PC-9 (cell line): ENCODE data around the gene RORB. TPM values are rescaled to one million over a fixed set of nuclear protein-coding genes. Genes with fewer than 3 reads are reported as not detected.

Experiments used
- BruUV-seq: library from RNA; stranded (reverse); fragments of 400-500 nt; replicated peaks from 2 replicates; lab custom pipeline; 2021; lab: Mats Ljungman, UMichigan
- CTCF ChIA-PET: fragments of 300-600 bp; sonication (Branson Sonifier 250); formaldehyde crosslinking; loops from one replicate; lab custom pipeline; 2022; ENCODE audit warnings: antibody characterized with exemption; lab: Charles Lee
- POLR2A ChIA-PET: fragments of 300-600 bp; sonication (Branson Sonifier 250); formaldehyde crosslinking; loops from one replicate; lab custom pipeline; 2022; ENCODE audit warnings: antibody characterized with exemption; ENCODE audit not compliant: unreplicated experiment; lab: Charles Lee
- DNase-seq, 2 experiments: peaks; one replicate each; pipeline versions ENCODE4 v3.0.0 to v3.0.0-alpha.2; 2015 to 2022; ENCODE audit warnings: mixed read lengths in 1 of 2
- H2AFZ ChIP-seq: fragments of 200-600 bp; sonication (generic); 2 replicates; pipeline ENCODE4 v1.8.1; 2017; ENCODE audit warnings: antibody characterized with exemption
- H3F3A ChIP-seq: fragments of 200-600 bp; sonication (generic); 2 replicates; pipeline ENCODE4 v1.8.1; 2017; ENCODE audit warnings: antibody characterized with exemption, mild to moderate bottlenecking, low read depth; ENCODE audit not compliant: insufficient read depth
- H3K27ac ChIP-seq: fragments of 200-600 bp; sonication (generic); 2 replicates; pipeline ENCODE4 v1.6.1; 2016; ENCODE audit warnings: mixed run types
- H3K27me3 ChIP-seq: fragments of 200-600 bp; sonication (generic); 2 replicates; pipeline ENCODE4 v1.6.1; 2016; ENCODE audit warnings: low read depth, mixed run types; ENCODE audit not compliant: insufficient read depth
- H3K36me3 ChIP-seq: fragments of 200-600 bp; sonication (generic); 2 replicates; pipeline ENCODE4 v1.6.1; 2016; ENCODE audit warnings: low read depth, mixed run types
- H3K4me1 ChIP-seq: fragments of 200-600 bp; sonication (generic); replicated peaks from 2 replicates; pipeline ENCODE4 v1.6.1; 2016; ENCODE audit warnings: mixed run types; ENCODE audit not compliant: insufficient read depth
- H3K4me2 ChIP-seq: fragments of 200-600 bp; sonication (generic); 2 replicates; pipeline ENCODE4 v1.6.1; 2017; ENCODE audit warnings: mixed run types
- H3K4me3 ChIP-seq: fragments of 200-600 bp; sonication (generic); 2 replicates; pipeline ENCODE4 v1.6.1; 2016; ENCODE audit warnings: mixed run types
- H3K79me2 ChIP-seq: fragments of 200-600 bp; sonication (generic); 2 replicates; pipeline ENCODE4 v1.6.1; 2017; ENCODE audit warnings: low read depth, mixed run types
- H3K9me2 ChIP-seq: fragments of 200-600 bp; sonication (generic); 2 replicates; pipeline ENCODE4 v1.8.1; 2017; ENCODE audit warnings: mild to moderate bottlenecking; ENCODE audit not compliant: insufficient read depth
- H3K9me3 ChIP-seq: fragments of 200-600 bp; sonication (generic); 2 replicates; pipeline ENCODE4 v1.8.1; 2016; ENCODE audit warnings: low read depth; ENCODE audit not compliant: insufficient read depth
- H4K20me1 ChIP-seq: fragments of 200-600 bp; sonication (generic); 2 replicates; pipeline ENCODE4 v1.8.1; 2017; ENCODE audit not compliant: insufficient read depth
- EZH2 ChIP-seq: fragments of 200-600 bp; sonication (generic); IDR thresholded peaks from 2 replicates; pipeline ENCODE4 v1.8.0; 2017; ENCODE audit warnings: antibody characterized with exemption, low read depth
- intact Hi-C: fragments of 100-400 bp; cut with micrococcal nuclease; formaldehyde crosslinking; loops from one replicate; pipeline ENCODE4 v1.10.0; 2022; ENCODE audit not compliant: unreplicated experiment
- total RNA-seq: library from RNA; stranded (reverse); gene quantifications from 2 replicates; pipeline ENCODE4 v1.2.3, GENCODE V29; 2021
- TF ChIP-seq, protein P1 (sequence below): fragments of 200-600 bp; sonication (generic); conservative IDR thresholded peaks from 2 replicates; pipeline ENCODE4 v1.6.1; 2017; ENCODE audit warnings: mixed run types, antibody characterized with exemption, mild to moderate bottlenecking, moderate library complexity

Gene RORB
- total RNA-seq, 1 experiment from 2014 or later: 0.07 TPM

DNA sequence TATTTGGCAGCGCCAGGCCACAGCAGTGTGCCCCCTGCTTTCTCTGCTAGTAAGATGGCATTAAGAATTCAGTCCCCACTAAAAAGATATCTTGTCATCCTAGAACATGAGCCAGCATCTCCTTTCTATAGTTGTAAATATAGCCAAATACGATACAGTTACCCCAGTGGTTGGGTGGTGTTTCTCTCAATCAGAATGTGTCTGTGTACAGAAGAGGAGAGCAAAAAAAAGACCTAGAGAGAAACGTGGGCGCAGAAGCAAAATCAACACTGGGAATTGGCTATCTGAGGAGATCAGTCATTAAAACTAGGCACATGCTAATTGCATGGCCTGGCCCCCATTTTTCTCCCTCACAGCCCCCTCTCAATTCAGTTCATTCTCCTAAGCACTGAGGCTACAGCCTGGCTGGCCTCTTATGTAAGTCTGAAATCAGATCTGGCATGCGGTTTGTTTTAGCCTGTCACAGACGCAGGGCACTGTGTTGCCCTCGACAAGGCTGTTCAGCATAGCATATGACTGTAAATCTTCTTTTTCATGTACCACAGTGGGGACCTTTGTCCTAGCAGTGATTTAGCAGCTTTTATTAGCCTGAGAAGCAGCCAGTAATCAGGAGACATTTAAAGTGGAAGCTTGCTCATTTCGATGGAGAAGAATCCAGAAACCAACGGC is 57.8 kb downstream of the RORB start:
- no peak overlapping the region for H3K4me3 ChIP-seq
- no TSS peak for BruUV-seq
- no peak overlapping the region for H2AFZ ChIP-seq
- ChIA-PET POLR2A (no interaction called here), CTCF (no interaction called here)
- no peaks in the 10 kb centered on the region for H3F3A ChIP-seq
- H3K27me3 ChIP-seq: no peaks in the 10 kb centered on the region
- intact Hi-C loops: no loop called here
- H3K4me2 ChIP-seq: no peak overlapping the region
- no peaks in the 10 kb centered on the region for H3K4me1 ChIP-seq
- no peaks in the 10 kb centered on the region for H4K20me1 ChIP-seq
- DNase-seq: no peak
- H3K9me2 ChIP-seq: no peaks in the 10 kb centered on the region
- no peaks in the 10 kb centered on the region for H3K9me3 ChIP-seq
- H3K36me3 ChIP-seq: no peaks in the 10 kb centered on the region
- TF ChIP-seq EZH2: no peak
- TF ChIP-seq, protein P1, sequence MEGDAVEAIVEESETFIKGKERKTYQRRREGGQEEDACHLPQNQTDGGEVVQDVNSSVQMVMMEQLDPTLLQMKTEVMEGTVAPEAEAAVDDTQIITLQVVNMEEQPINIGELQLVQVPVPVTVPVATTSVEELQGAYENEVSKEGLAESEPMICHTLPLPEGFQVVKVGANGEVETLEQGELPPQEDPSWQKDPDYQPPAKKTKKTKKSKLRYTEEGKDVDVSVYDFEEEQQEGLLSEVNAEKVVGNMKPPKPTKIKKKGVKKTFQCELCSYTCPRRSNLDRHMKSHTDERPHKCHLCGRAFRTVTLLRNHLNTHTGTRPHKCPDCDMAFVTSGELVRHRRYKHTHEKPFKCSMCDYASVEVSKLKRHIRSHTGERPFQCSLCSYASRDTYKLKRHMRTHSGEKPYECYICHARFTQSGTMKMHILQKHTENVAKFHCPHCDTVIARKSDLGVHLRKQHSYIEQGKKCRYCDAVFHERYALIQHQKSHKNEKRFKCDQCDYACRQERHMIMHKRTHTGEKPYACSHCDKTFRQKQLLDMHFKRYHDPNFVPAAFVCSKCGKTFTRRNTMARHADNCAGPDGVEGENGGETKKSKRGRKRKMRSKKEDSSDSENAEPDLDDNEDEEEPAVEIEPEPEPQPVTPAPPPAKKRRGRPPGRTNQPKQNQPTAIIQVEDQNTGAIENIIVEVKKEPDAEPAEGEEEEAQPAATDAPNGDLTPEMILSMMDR: no peak
- no peak overlapping the region for H3K27ac ChIP-seq
- no peaks in the 10 kb centered on the region for H3K79me2 ChIP-seq

DNA sequence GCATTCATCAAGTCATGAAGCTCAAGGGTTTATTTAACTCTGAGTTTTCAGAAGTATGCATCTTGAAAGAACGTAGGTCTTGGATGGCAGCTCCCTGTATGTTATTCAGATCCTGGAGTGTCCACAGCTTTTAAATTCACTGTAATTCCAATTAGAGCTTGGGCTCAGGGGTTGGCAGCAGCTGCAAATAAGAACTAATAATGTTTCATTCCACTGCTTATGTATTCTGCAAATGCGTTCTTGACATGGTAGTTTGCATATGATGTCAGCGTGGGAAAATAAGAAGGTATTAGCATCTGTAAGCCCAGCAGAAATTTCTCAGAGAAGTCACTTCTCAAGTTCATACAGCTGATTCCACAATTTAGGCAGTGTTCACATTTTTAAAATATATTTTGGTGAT is 58.4 kb downstream of the RORB start:
- Histone ChIP-seq H3K27me3 (no peaks in the 10 kb centered on the region), H2AFZ (no peak overlapping the region), H4K20me1 (no peaks in the 10 kb centered on the region), H3K27ac (no peak overlapping the region), H3K4me1 (no peaks in the 10 kb centered on the region), H3F3A (no peaks in the 10 kb centered on the region), H3K4me2 (no peak overlapping the region), H3K36me3 (no peaks in the 10 kb centered on the region), H3K79me2 (no peaks in the 10 kb centered on the region), H3K9me3 (no peaks in the 10 kb centered on the region), H3K4me3 (no peak overlapping the region), H3K9me2 (no peaks in the 10 kb centered on the region)
- DNase-seq: no peak
- ChIA-PET CTCF (no interaction called here), POLR2A (no interaction called here)
- intact Hi-C loops: no loop called here
- BruUV-seq: no TSS peak
- TF ChIP-seq, protein P1: no peak
- no peak for TF ChIP-seq EZH2

DNA sequence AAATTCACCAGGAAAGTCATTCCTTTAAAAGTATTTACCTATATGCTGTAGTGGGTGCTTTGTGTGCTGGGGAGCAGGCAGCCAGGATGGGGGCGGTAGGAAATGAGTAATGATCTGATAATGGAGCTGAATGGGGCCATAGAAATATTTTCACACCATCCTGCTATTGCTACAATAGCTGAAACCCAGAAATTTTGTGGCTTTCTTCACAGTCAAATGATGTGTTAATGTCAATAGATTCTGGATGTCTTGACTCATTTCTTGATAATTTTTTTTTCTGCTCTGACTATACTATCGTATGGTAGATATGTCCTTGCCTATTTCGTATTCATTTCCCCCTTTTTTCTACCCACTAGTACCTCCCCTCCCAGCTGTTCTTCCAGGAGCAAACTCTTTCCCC is 59.5 kb downstream of the RORB start:
- no peak for DNase-seq
- no peak overlapping the region for H2AFZ ChIP-seq
- CTCF ChIA-PET: no interaction called here

More for the DNA sequence above, 59.5 kb downstream of the RORB start:
- Histone ChIP-seq H3K27ac (no peak overlapping the region), H3K79me2 (no peaks in the 10 kb centered on the region), H3K36me3 (no peaks in the 10 kb centered on the region), H3K9me3 (no peaks in the 10 kb centered on the region), H3F3A (no peaks in the 10 kb centered on the region), H4K20me1 (no peaks in the 10 kb centered on the region), H3K27me3 (no peaks in the 10 kb centered on the region), H3K9me2 (no peaks in the 10 kb centered on the region), H3K4me3 (no peak overlapping the region), H3K4me1 (no peaks in the 10 kb centered on the region), H3K4me2 (no peak overlapping the region)
- BruUV-seq: no TSS peak
- intact Hi-C loops: no loop called here
- POLR2A ChIA-PET: no interaction called here
- TF ChIP-seq, protein P1: no peak
- no peak for TF ChIP-seq EZH2
